A673 (cell line): Measurements from ENCODE around the gene C21orf91. TPM values are rescaled to one million over a fixed set of nuclear protein-coding genes. Genes with fewer than 3 reads are reported as not detected.

Source experiments
- BruUV-seq: library from RNA; stranded (reverse); fragments of 400-500 nt; replicated peaks from 2 replicates; lab custom pipeline; 2021; lab: Mats Ljungman, UMichigan
- CTCF ChIA-PET: fragments of 300-600 bp; sonication (Branson Sonifier 250); formaldehyde crosslinking; loops from one replicate; lab custom pipeline; 2022; ENCODE audit warnings: antibody characterized with exemption; lab: Charles Lee
- POLR2A ChIA-PET: fragments of 300-600 bp; sonication (Branson Sonifier 250); formaldehyde crosslinking; loops from one replicate; lab custom pipeline; 2022; ENCODE audit warnings: antibody characterized with exemption; ENCODE audit not compliant: low non-redundant PET; lab: Charles Lee
- DNase-seq: peaks from one replicate; pipeline ENCODE4 v3.0.0-alpha.2; 2015; ENCODE audit warnings: low spot score
- H3K27ac ChIP-seq: fragments of 200-600 bp; sonication (generic); 2 replicates; pipeline ENCODE4 v1.5.1; 2016; ENCODE audit warnings: mixed run types, low read depth, mild to moderate bottlenecking, mixed read lengths, antibody characterized with exemption, low read length; ENCODE audit not compliant: poor library complexity, severe bottlenecking
- H3K27me3 ChIP-seq: fragments of 200-600 bp; sonication (generic); replicated peaks from 2 replicates; pipeline ENCODE4 v1.6.1; 2017; ENCODE audit warnings: mixed run types, low read depth, mild to moderate bottlenecking, mixed read lengths, antibody characterized with exemption, low read length; ENCODE audit not compliant: insufficient read depth, poor library complexity
- H3K36me3 ChIP-seq: fragments of 200-600 bp; sonication (generic); 2 replicates; pipeline ENCODE4 v1.6.1; 2016; ENCODE audit warnings: mixed run types, mild to moderate bottlenecking, mixed read lengths, antibody characterized with exemption, low read length; ENCODE audit not compliant: insufficient read depth, poor library complexity, severe bottlenecking
- H3K4me1 ChIP-seq: fragments of 200-600 bp; sonication (generic); 2 replicates; pipeline ENCODE4 v1.6.1; 2017; ENCODE audit warnings: mixed run types, mild to moderate bottlenecking, mixed read lengths, antibody characterized with exemption, low read length; ENCODE audit not compliant: insufficient read depth, poor library complexity, severe bottlenecking
- H3K4me3 ChIP-seq: fragments of 200-600 bp; sonication (generic); 2 replicates; pipeline ENCODE4 v1.5.1; 2016; ENCODE audit warnings: low read depth, mixed run types, mild to moderate bottlenecking, mixed read lengths, low read length; ENCODE audit not compliant: poor library complexity, severe bottlenecking
- H3K9me3 ChIP-seq: fragments of 200-600 bp; sonication (generic); 2 replicates; pipeline ENCODE4 v1.6.1; 2016; ENCODE audit warnings: mixed run types, low read depth, mild to moderate bottlenecking, mixed read lengths, antibody characterized with exemption, low read length; ENCODE audit not compliant: poor library complexity, severe bottlenecking
- EZH2 ChIP-seq: fragments of 200-600 bp; sonication (generic); IDR thresholded peaks from 2 replicates; pipeline ENCODE4 v1.6.1; 2017; ENCODE audit warnings: borderline replicate concordance, low read depth, mild to moderate bottlenecking, mixed read lengths, antibody characterized with exemption, low read length; ENCODE audit not compliant: poor library complexity, severe bottlenecking
- intact Hi-C: fragments of 100-400 bp; cut with micrococcal nuclease; formaldehyde crosslinking; loops from one replicate; pipeline ENCODE4 v1.10.0; 2022; ENCODE audit not compliant: unreplicated experiment
- total RNA-seq: library from RNA; stranded (reverse); gene quantifications from 2 replicates; pipeline ENCODE4 v1.2.3, GENCODE V29; 2021
- TF ChIP-seq, protein P1 (sequence below): fragments of 300-800, 200-600 bp; sonication (generic); conservative IDR thresholded peaks from 2 replicates; pipeline ENCODE4 v1.5.1; 2017; ENCODE audit warnings: low read depth, mild to moderate bottlenecking, antibody characterized with exemption, low read length, moderate library complexity, mixed read lengths

C21orf91 gene
- total RNA-seq, 1 experiment from 2014 or later: 23.5 TPM

DNA sequence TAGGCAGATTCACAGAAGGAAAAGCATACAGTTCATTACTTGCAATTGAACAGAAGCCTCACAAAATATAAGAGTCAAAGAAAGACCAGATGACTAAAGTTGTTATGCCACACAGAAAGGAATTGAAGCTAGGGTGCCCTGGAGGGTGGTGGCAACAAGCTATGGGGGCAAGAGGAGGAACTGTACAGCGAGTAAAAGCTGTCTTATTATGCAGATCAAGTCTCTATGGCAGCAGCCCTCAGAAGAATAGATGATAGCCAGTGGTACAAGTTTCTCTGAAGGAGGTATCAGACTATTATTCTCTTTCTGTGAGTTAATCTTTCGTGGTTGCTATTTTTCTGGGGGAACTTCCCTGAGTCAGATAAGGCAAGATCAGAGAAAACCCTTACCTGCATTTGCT is 72.2 kb downstream of the C21orf91 start:
- Histone ChIP-seq H3K4me3 (no peak overlapping the region), H3K36me3 (no peaks in the 10 kb centered on the region), H3K27me3 (no peaks in the 10 kb centered on the region), H3K9me3 (peaks cover 12% of the 10 kb centered on the region), H3K27ac (no peak overlapping the region), H3K4me1 (no peaks in the 10 kb centered on the region)
- no TSS peak for BruUV-seq
- no peak for DNase-seq
- ChIA-PET POLR2A (no interaction called here), CTCF (no interaction called here)
- intact Hi-C loops: no loop called here
- TF ChIP-seq, protein P1, sequence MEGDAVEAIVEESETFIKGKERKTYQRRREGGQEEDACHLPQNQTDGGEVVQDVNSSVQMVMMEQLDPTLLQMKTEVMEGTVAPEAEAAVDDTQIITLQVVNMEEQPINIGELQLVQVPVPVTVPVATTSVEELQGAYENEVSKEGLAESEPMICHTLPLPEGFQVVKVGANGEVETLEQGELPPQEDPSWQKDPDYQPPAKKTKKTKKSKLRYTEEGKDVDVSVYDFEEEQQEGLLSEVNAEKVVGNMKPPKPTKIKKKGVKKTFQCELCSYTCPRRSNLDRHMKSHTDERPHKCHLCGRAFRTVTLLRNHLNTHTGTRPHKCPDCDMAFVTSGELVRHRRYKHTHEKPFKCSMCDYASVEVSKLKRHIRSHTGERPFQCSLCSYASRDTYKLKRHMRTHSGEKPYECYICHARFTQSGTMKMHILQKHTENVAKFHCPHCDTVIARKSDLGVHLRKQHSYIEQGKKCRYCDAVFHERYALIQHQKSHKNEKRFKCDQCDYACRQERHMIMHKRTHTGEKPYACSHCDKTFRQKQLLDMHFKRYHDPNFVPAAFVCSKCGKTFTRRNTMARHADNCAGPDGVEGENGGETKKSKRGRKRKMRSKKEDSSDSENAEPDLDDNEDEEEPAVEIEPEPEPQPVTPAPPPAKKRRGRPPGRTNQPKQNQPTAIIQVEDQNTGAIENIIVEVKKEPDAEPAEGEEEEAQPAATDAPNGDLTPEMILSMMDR: no peak
- TF ChIP-seq EZH2: no peak

DNA sequence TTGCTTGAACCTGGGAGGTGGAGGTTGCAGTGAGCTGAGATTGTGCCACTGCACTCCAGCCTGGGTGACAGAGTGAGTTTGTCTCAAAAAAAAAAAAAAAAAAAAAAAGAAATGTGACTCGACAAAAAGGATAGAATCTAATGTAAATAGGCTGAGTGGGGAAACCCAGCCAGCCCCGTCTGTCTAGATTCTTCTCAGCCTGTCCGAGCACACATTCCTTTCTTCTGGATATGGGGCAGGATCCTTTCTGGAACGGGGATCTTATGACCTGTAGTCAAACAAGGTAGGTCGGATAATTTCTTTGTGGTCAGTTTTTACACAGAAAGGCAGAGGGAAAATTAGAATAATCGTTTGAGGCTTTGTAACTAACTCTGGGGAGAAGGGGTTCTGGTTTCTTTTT is 74.1 kb downstream of the C21orf91 start:
- H3K9me3 ChIP-seq: peaks cover 12% of the 10 kb centered on the region
- H3K27ac ChIP-seq: no peak overlapping the region
- H3K36me3 ChIP-seq: no peaks in the 10 kb centered on the region
- H3K27me3 ChIP-seq: no peaks in the 10 kb centered on the region
- BruUV-seq: no TSS peak
- ChIA-PET POLR2A (no interaction called here), CTCF (no interaction called here)
- intact Hi-C loops: no loop called here
- no peak for DNase-seq
- no peak overlapping the region for H3K4me3 ChIP-seq
- H3K4me1 ChIP-seq: no peaks in the 10 kb centered on the region
- TF ChIP-seq, protein P1: no peak

DNA sequence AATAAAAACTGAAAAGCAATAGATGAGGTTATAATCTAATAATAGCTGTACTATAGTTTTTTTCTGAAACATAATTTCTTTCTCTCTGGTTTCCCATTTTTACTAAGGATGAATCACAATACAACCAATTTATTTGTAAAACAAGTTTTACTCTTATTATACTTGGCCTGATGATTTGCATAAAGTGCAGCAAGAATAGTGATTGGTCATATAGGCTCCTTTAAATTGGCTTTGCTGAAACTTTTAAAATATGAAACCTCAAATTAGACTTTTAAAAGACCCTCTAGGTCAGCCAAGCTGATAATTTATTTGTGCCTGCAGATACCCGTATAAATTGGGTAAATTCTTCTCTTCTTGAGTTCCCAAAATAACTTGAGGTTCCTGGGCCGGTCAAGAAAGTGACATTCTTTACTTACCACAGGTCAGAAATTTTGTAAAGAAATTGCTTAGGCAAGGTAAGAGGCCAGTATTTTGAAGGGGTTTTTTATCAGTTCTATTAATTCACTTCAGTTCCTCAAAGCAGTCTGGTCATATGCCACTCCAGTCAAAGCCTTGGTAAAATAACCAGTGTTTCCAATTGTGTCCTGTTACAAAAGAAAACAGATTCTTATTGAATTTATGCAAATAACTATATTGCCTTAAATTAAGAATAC is 76.1 kb downstream of the C21orf91 start:
- H3K9me3 ChIP-seq: peaks cover 12% of the 10 kb centered on the region
- no peak for TF ChIP-seq EZH2
- TF ChIP-seq, protein P1: no peak
- BruUV-seq: no TSS peak
- H3K27me3 ChIP-seq: no peaks in the 10 kb centered on the region
- intact Hi-C loops: no loop called here
- H3K4me3 ChIP-seq: no peak overlapping the region
- H3K27ac ChIP-seq: no peak overlapping the region
- CTCF ChIA-PET: no interaction called here
- POLR2A ChIA-PET: no interaction called here
- no peaks in the 10 kb centered on the region for H3K36me3 ChIP-seq
- no peaks in the 10 kb centered on the region for H3K4me1 ChIP-seq
- DNase-seq: no peak
